Mucosa of descending colon (tissue), 3 donors: ENCODE measurements around the gene DCTN3. TPM values are rescaled to one million over a fixed set of nuclear protein-coding genes. Genes with fewer than 3 reads are reported as not detected.
A peak's percentile ranks its signal among the peaks of the same experiment; 100 is the strongest.
"Not testable (repeated sequence)": the region's sequence is repeated elsewhere in the genome, so short reads cannot be mapped to it uniquely, and the experiment has no call there.

Source experiments
- ATAC-seq: fragments of 200-7000 bp; cut with Tn5 transposase; one replicate; pipeline ENCODE4 v1.9.1; 2020; ENCODE audit warnings: mild to moderate bottlenecking, moderate library complexity
- DNase-seq, 3 donors: peaks; one replicate each; pipeline ENCODE4 v3.0.0-alpha.2; 2020
- H3K36me3 ChIP-seq: fragments of 200-600 bp; one replicate; pipeline ENCODE4 v1.8.0; 2021; ENCODE audit warnings: low read depth, mild to moderate bottlenecking
- H3K4me1 ChIP-seq: fragments of 200-600 bp; one replicate; pipeline ENCODE4 v1.8.0; 2021; ENCODE audit warnings: low read depth, mild to moderate bottlenecking
- H3K4me3 ChIP-seq: fragments of 200-600 bp; one replicate; pipeline ENCODE4 v1.8.0; 2021; ENCODE audit warnings: mild to moderate bottlenecking
- H3K9me3 ChIP-seq: fragments of 200-600 bp; one replicate; pipeline ENCODE4 v1.8.0; 2021; ENCODE audit warnings: mild to moderate bottlenecking
- CTCF ChIP-seq: fragments of 200-600 bp; IDR thresholded peaks from one replicate; pipeline ENCODE4 v1.8.0; 2022; ENCODE audit warnings: antibody characterized with exemption, mild to moderate bottlenecking
- intact Hi-C, 2 donors: fragments of 100-400 bp; cut with DNase I in 1 of 2; cut with micrococcal nuclease in 1 of 2; formaldehyde crosslinking; loops; one replicate each; pipeline versions ENCODE4 v1.11.0 to v1.11.1; 2022; cut with DNase I, micrococcal nuclease
- total RNA-seq, 3 donors: library from RNA; stranded (reverse); fragmentation: NEBNext Ultra II Directional in 2 of 3; extraction: Animal tissue kit (Norgen Biotek cat#: 25700) in 2 of 3; gene quantifications; one replicate each; pipeline versions ENCODE4 v1.2.1 to v1.2.4, GENCODE V29; 2021 to 2023
- donor health status: DM: no; HTN: no; CAD: no; lungs with moderate emphysema.
- donor health status: DM: no; HTN: no; CAD: no.
- donor health status: DM: no; HTN: yes; CAD: no.

DCTN3 gene
- total RNA-seq, 3 donors from 2014 or later, result 64.4 to 67.1 (median 64.7) TPM

GRCh38 chr9:34644766-34645314 lies 24.5 kb upstream of the DCTN3 start:
- no peaks in the 10 kb centered on the region for H3K9me3 ChIP-seq
- DNase-seq, result no peak
- H3K36me3 ChIP-seq, result no peaks in the 10 kb centered on the region
- ATAC-seq, result no peak
- peaks cover 17% of the 10 kb centered on the region for H3K4me1 ChIP-seq
- no peak for TF ChIP-seq CTCF
- intact Hi-C loops, result no loop called here
- H3K4me3 ChIP-seq, result no peak overlapping the region

GRCh38 chr9:34642679-34643078 lies 22.4 kb upstream of the DCTN3 start:
- H3K9me3 ChIP-seq, result no peaks in the 10 kb centered on the region
- no peak overlapping the region for H3K4me3 ChIP-seq
- H3K4me1 ChIP-seq, result peaks cover 9% of the 10 kb centered on the region
- H3K36me3 ChIP-seq, result no peaks in the 10 kb centered on the region
- no peak for ATAC-seq
- intact Hi-C loops, result no loop called here
- TF ChIP-seq CTCF, result no peak
- no peak for DNase-seq

- DNase-seq, ATAC-seq: not testable (repeated sequence)
Measured at GRCh38 chr9:34639322-34639721, 19.0 kb upstream of the DCTN3 start.

GRCh38 chr9:34638138-34638445 lies 17.8 kb upstream of the DCTN3 start:
- peaks cover 11% of the 10 kb centered on the region for H3K4me1 ChIP-seq
- DNase-seq (no peak), ATAC-seq (no peak)
- intact Hi-C loops, result no loop called here
- H3K9me3 ChIP-seq, result no peaks in the 10 kb centered on the region
- H3K4me3 ChIP-seq, result peak overlapping the region; percentile 38
- no peak for TF ChIP-seq CTCF
- no peaks in the 10 kb centered on the region for H3K36me3 ChIP-seq

More at GRCh38 chr9:34639322-34639721, 19.0 kb upstream of the DCTN3 start:
- H3K4me1 ChIP-seq, result peaks cover 11% of the 10 kb centered on the region
- intact Hi-C loops, H3K36me3 ChIP-seq, H3K9me3 ChIP-seq, H3K4me3 ChIP-seq: not testable (repeated sequence)

- intact Hi-C loops, result no loop called here
- TF ChIP-seq CTCF, result peak; percentile 23
- ATAC-seq (peak; percentile 98), DNase-seq (peak; percentile 95 to 97 (median 95))
- Histone ChIP-seq H3K4me3 (peak within 1 kb of the TSS; percentile 38), H3K36me3 (no peaks in the 10 kb centered on the region), H3K4me1 (peaks cover 11% of the 10 kb centered on the region), H3K9me3 (no peaks in the 10 kb centered on the region)
Measured at GRCh38 chr9:34637356-34638137, 17.3 kb upstream of the DCTN3 start, which contains the start of gene SIGMAR1. TSS of gene SIGMAR1 (minus strand) at chr9:34637787. CDS start at chr9:34637697, 90 bp downstream.

GRCh38 chr9:34636791-34637355 lies 16.6 kb upstream of the DCTN3 start:
- DNase-seq (no peak), ATAC-seq (no peak)
- intact Hi-C loops, result no loop called here
- peak overlapping the region; percentile 38 for H3K4me3 ChIP-seq
- no peaks in the 10 kb centered on the region for H3K9me3 ChIP-seq
- H3K36me3 ChIP-seq, result no peaks in the 10 kb centered on the region
- H3K4me1 ChIP-seq, result peaks cover 11% of the 10 kb centered on the region
- no peak for TF ChIP-seq CTCF
